LNCAP (cell line): Measurements from ENCODE around the gene EZR.

Experiments used
- TF ChIP-seq, protein P1 (sequence below): fragments of 450-650 bp; IDR thresholded peaks from 2 replicates; pipeline ENCODE4 v1.5.1; 2017; ENCODE audit warnings: mild to moderate bottlenecking

EZR gene

DNA sequence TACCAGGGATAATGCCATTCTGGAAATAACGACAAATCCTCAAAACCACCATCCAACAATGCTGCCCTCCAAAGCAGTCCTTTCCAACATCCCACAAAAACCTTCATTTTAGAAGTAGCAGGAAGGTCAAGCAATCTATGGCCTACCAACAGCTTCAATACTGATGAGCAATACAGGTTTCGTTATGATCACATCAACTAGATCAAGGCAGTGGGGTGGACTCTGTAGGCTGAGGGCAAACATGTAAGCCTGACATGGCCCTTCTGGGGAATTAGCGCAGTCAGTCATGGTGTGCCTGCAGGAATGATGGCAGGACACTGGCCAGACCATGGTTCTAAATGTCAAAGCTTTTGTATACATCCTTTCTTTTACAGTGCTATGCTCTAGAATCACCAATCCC, 41.7 kb downstream of the EZR start:
- TF ChIP-seq, protein P1, sequence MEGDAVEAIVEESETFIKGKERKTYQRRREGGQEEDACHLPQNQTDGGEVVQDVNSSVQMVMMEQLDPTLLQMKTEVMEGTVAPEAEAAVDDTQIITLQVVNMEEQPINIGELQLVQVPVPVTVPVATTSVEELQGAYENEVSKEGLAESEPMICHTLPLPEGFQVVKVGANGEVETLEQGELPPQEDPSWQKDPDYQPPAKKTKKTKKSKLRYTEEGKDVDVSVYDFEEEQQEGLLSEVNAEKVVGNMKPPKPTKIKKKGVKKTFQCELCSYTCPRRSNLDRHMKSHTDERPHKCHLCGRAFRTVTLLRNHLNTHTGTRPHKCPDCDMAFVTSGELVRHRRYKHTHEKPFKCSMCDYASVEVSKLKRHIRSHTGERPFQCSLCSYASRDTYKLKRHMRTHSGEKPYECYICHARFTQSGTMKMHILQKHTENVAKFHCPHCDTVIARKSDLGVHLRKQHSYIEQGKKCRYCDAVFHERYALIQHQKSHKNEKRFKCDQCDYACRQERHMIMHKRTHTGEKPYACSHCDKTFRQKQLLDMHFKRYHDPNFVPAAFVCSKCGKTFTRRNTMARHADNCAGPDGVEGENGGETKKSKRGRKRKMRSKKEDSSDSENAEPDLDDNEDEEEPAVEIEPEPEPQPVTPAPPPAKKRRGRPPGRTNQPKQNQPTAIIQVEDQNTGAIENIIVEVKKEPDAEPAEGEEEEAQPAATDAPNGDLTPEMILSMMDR: no peak

- TF ChIP-seq, protein P1: no peak
Measured at GRCh38 chr6:158776737-158777136, 42.4 kb downstream of the EZR start.

DNA sequence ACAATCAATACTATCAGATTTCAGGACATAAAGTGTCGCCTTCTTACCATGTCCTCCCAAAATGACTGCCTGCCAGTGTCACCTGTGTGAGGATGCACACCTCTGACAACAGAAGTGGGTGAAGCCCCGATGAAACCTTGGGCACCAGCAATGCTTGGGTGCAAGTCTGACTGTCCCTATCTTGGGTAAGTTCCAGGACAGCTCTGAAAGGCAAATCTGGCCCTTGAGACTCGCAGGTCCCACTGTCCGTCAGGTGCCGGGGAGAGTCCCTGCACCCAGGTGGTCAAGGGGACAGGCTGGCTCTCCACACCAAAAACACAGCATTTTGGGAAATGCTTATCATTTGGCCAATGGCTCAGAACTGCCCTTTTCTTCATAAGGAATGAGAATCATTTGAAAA, 43.3 kb downstream of the EZR start:
- TF ChIP-seq, protein P1: no peak

GRCh38 chr6:158774717-158775449, 44.3 kb downstream of the EZR start:
- TF ChIP-seq, protein P1: no peak

DNA sequence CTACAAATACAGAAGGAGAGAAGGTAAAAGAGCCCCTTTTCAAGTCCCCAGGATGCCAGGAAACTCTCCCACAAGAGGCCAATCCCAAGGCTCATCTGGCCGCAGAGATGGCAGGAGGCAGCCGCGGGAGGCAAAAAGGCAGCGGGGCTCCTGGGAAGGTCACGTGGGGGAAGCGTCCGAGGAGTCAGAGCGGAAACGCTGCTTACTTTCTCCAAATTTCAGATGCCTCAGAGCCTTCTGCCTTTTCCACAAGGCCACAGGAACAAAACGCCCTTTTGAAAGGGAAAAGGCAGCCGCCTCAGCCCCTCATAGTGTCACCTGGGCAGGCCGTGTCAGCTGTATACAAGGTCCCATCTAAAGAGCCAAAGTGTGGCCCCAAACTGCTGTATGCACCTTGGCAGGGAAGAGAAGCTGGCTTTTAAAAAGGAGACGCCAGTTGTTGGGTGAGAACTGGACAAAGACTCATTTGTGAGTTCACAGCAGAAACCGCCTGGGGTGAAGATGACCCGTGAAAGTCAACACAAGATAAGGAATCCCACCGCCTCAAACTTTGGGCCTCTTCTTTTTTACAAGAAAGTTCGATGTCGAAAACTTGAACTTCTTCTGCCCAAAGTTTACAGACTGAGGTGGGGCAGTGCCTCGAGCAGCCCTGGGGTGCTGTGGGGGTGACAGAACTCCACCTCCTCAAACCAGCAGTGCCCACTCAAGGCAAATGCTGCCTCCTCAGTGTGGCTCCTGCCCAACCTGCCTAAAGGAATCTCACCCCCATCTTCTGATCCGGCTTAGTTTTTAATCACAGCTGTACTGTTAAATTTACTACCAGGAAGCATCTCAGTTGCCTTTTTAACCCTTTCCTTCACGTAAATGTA, 45.4 kb downstream of the EZR start:
- TF ChIP-seq, protein P1: no peak

DNA sequence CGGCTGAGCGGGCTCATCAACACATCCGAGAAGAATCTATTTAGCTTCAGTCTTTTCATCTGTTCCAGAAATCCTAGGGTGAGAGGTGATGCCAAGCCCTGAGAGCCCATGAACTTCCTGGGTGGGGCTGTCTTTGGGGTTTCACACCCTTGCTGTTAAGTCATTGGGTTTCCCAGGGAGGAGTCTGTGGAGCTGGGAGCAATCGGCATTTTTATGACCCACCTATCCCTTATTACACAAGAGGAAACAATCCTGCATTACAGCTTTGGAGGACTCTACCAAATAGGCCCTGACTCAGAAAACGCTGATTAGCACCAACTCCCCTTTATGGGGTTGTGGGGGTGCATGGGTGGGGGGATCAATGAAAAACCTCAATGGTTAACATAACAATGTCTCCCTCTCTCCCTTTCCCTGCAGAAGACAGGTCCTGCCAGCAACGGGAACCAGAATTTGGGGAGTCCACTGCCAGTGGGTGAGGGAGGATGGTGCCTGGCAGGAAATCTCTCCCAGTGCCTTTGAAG, 46.3 kb downstream of the EZR start:
- TF ChIP-seq, protein P1: no peak

DNA sequence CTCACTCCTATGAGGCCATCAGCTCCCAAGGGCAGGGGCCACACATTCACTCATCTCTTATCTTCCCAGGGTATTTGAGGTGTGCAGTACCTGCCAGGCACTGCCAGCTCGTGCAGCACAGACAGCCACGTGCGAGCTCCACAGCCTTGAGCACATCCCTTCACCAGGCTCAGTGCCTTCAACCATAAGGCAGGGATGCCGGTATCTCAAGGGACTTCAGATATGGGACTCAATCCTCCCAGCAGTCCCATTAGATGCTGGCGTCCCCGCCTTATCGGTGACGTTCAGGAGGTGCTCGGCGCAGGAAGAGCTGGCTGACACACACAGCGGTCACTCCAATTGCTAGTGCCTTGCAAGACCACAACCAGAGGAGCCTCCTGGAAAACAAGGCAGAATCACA, 47.0 kb downstream of the EZR start:
- TF ChIP-seq, protein P1: no peak
